NCI-H2107 treated with DMSO at 0.1 percent for 48 hours (cell line): ENCODE measurements around the gene TSPAN11.

ENCODE experiments used
- DNase-seq: peaks from one replicate; lab custom pipeline; 2025; ENCODE audit not compliant: unreplicated experiment; lab: John Stamatoyannopoulos, UW

TSPAN11 gene

DNA sequence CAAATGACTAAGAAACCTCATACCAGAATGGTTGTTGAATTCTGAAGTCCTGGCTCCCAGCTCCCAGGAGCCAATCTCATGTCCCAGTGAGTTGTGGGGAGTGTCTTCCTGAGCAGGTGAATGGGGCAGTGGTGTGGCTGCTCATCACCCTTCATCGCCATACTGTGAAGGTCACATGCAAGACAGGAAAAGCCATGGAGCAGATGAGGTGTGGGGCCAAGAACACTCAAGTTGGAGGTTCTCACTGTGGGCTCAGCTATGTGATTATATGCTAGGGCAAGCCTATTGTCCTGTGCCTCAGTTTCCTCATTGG, 16.6 kb upstream of the TSPAN11 start:
- no peak for DNase-seq

DNA sequence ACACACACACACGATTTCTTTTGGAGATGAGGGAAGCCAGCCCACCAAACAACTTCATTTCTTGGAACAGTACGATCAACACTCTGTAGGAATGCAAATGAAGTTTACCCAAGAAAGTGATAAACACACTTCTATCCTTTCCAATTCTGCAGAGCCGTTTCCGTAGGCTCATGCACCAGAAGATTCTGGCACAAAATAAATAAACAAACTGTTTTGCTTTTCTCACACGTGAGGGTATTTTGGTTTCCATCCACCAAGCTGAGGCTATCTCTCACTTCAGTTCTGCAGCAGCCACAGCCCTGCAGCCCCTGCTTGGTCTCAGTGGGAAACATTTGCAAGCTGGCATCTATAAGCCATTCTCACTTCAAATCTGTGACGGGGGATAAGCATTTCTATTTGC, 15.3 kb upstream of the TSPAN11 start:
- no peak for DNase-seq

DNA sequence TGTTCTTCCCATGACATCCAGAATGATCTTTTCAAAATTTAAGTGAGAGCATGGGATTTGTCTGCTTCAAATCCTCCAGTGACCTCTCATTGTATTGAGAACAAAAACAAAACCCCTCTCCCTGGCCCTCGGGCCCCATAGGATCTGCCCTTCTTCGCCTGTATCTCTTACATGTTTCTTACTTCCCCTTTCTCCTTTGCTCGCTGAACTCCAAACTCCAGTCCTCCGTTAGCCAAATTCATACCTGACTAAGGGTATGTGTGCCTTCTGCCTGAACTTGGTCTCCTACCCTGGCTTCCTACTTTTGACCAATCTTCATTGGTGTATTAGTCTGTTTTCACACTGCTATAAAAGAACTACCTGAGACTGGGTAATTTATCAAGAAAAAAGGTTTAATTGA, 13.2 kb upstream of the TSPAN11 start:
- DNase-seq: no peak

DNA sequence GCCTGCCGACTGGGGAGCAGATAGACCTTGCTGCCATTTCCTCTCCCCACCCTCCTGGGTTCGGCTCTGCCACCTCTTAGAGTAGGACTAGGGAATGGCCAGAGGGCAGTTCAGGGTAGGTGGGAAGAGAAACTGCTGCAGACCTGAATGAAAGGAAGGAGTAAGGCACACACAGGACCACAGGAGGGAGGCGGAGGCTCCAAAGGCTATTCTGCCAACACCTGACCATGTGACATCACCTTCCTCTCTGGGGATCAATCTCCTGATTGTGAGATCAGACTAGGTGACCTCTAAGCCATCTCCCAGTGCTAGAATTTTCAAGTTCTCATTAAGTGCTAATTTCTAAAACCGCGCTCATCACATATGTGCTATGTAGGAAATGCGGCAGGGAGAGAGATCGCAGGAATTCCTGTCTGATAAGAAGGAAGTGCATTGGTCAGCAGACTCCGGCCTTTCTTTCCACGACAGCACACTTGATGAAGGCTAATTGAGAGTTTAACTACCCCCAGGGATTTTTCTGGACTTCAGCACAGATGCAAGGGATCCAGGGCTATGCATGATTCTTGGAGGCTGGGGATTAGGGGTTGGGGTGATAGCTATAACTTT, 11.5 kb upstream of the TSPAN11 start:
- DNase-seq: no peak

DNA sequence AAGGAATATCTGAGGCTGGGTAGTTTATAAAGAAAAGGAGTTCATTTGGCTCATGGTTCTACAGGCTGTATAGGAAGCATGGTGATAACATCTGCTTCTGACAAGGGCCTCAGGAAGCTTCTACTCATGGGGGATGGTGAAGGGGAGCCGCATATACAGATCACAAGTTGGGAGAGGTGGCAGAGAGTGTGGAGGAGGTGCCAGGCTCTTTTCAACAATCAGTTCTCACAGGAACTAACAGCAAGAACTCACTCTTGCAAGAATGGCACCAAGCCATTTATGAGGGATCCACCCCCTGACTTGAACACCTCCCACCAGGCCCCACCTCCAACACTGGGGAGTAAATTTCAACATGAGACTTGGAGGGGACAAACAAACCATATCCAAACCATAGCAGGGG, 3.5 kb upstream of the TSPAN11 start:
- no peak for DNase-seq

DNA sequence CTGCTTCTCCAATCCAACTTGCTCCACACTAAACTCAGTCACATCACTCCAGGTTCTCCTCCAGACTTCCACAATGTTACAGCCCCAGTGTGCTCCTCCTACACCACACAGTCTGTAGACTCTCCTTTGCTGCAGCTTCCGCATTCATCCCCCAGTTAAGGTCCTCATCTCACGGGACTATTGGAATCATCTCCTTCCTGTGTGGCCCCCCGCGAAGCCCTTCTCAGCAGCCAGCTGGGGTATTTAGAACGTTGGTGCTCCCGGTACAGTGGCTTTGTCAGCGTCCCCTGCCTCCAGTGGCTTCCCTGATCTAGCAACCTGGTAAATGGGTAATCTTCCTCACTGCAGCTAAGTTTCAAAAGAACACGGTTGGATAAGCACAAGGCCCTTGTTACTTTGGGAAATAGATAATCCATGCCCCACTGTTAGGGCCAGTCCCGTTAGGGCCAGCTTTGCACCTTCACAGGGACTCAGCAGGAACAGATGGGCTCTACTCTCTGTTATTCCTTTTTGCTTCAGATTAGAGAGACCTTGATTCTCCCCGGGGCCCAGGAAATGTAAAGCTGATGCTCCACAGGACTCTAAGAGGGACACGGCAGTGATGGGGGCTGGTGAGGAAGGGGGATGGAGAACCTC, 823 bp upstream of the TSPAN11 start:
- DNase-seq: no peak

DNA sequence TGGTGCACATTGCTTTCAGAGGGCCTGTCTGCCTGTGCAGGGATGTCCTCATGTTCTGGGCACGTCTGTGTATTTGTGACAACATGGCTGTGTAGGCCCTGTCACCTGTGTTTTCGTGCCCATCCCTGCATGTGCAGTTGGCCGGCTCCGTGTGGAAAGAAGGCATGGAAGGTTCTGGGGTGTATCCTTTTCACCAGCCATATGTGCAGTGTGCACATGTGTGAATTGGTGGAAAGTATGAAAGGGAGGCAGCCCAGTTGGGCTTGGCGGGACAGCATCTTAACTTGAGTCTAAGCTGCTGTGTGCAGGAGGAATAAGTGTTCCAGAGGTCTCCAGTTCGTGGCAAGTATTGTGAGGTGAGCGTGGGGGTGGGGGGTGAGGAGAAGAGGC, 669 bp downstream of the TSPAN11 start:
- DNase-seq: no peak

DNA sequence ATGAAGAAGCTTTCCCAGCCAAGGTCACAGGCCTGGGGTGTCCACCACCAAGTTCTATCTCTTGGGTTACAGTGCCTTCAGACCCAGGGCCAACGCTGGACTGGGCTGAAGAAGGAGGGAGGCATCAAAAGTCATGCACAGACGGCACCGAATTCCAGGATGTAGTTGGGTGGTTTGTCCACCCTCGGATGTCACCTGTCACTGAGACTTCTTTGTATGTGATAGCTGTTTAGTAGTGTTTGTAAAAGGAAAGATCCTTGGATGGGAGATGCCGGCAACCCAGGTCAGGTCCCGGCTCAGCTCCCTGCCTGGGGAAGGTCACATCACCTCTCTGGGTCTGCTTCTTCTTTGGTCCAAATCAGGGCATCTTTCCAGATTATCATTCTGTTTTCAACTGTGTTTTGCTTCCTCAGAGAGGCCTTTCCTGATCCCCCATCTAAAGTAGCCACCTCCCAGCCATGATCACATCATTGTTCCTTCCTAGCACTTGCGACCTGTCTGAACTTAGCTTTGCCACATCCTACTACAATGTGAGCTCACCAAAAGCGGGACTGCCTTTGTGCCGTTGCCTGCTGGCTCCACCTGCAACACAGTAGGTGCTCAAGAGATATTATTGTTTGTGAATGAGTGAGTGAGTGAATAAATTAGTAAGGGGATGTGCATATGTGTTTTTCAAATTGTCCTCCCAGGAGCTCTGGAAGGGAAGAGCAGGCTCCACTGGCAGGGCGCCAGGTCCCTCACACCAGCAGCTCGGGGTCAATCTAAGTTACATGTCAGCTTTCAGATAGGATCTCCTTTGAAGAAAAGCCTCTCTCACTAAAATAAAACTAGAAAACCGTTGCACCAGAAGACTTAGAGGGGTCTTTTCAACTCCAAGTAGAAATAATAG, 2.1 kb downstream of the TSPAN11 start:
- no peak for DNase-seq

DNA sequence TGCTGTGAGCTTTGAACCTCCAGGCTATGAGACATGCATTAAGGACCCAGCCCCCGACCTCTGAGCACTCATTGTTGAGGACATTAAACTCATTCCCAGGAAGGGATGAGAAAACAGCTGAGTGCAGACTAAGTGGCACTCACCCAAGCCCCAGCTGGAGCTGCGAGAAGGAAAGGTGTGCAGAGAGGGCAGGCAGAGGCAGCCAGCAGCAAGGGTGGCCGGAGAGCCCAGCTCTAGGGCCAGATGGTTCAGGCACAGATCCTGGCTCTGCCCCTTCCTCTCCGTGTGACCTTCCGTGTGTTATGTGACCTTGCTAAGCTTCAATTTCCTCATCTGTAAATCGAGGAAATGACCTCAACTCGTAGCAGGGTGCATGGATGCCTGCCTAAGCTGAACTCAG, 3.7 kb downstream of the TSPAN11 start:
- no peak for DNase-seq

DNA sequence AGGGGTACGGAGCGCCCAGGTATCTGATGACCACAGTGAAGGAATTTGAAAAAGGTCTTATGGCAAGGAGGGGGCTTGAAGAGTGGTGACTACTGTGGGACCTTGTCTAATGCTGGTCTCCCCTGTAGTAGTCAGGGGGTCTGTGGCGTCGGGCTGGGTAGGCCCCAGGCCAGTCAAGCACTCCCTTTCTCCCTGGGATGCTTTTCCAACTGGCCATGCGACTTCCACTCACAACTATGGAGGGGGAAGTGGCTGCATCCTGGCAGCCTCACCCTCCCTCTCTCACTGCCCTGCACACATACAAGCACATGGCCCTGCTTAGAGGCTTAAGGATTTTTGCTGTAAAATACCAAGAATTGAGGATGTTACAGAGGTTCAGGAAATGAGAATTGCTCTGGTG, 4.1 kb downstream of the TSPAN11 start:
- DNase-seq: no peak

DNA sequence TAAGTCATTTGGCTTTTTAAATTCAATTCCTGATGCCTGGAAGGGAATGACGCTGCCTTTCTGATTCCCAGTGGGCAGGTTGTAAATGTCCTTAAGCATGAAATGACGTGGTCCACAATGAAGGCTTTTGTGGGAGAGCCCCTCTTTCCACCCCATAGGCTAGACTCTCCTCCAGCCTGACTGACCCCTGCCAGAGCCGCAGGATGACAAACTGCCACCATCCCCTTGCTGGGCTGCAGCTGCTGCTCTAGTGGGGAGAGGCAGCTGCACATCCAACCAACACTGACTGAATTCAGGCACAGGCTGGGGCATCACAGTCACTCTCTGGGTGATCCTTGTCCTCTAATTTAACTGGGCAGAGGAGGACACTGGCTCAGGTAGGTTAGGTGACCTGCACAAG, 6.3 kb downstream of the TSPAN11 start:
- no peak for DNase-seq

DNA sequence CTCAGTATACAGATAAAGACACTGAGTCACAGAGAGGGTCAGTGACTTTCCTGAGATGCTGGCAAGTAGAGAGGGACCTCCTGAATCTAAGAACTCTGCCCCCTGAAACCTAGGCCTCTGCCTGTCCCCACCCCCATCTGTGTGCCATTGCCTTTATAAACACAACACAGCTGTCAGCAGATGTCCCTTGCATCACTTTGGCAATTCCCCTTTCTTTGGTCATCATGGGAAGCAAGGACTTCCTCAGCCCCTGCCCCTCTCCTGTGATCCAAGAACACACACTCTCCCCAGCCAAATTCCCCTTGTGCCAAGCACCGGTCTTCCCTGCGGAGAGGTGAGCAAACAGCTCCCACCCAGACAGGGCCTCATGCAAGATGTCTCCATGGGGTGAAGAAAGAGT, 8.3 kb downstream of the TSPAN11 start:
- DNase-seq: no peak

DNA sequence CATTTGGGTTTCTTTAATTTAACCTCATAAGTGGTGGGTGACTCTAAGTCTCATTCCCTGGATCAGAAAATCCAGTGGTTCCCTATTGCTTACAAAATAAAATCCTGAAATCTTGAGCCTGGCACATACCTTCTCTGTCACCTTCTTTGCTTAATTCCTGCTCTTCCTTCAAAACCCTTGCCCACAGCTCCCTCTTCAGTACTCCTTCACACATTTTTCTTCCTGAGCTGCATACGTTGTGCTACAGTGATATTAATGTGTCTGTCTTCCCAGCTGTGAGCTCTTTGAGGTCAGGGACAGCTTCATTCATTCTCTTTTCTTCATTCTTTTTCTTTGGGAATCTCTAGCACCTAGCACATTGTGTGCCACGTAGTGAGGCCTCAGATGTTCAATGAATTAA, 9.5 kb downstream of the TSPAN11 start:
- no peak for DNase-seq

DNA sequence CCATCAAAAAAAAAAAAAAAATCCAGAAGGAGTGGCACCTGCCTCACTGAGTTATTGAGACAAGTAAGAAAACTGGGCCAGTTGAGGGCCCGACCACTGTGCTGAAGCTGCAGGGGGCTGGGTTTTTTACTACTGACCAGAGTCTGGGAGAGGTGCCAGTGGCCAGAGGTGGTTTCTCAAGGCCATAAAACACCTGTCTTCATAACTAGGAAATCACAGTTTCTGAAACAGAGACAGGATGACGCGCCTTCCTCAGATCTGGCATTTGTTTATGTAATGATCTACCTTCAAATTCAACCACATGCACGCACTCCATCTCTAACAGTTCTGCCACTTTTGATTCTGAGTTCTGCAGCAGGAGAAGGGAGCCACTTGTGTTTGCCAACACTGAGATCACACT, 12.7 kb downstream of the TSPAN11 start:
- no peak for DNase-seq

DNA sequence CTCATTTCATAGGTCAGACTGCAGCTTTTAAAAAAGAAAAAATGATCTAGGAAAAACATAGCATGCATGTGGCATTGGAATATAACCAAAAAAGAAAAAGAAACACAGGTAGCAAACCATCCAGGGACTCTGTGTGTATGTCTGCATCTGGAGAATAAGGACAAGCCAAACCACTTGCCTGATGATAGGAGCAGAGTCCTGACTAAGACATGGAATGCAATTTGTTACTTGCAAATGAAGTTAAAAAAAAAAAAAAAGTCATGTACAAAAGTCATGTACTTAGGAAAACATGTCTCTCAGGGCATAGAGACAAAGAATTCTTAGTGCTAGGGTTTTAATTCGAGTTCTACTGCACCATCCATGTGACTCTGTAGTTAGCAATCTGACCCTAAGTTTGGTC, 15.9 kb downstream of the TSPAN11 start:
- no peak for DNase-seq

DNA sequence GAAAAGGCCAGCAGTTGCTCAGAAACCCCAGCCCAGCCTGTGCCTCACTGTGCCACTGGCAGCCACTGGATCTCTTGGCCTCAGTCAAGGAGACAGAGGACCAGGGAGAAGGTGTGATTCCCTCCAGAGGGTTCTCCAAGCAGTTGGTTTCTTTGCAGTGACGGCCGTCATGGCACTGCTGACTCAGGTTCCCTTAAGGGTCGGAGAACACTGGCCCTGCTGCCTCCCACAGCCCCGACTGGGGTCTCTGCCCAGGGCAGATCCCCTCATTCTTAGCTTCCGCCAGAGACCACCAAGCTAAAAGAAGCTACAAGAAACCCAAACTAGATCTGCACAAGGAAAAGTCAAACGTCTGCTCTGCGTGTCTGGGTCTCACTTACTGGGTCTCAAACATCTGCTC, 16.4 kb downstream of the TSPAN11 start:
- no peak for DNase-seq

DNA sequence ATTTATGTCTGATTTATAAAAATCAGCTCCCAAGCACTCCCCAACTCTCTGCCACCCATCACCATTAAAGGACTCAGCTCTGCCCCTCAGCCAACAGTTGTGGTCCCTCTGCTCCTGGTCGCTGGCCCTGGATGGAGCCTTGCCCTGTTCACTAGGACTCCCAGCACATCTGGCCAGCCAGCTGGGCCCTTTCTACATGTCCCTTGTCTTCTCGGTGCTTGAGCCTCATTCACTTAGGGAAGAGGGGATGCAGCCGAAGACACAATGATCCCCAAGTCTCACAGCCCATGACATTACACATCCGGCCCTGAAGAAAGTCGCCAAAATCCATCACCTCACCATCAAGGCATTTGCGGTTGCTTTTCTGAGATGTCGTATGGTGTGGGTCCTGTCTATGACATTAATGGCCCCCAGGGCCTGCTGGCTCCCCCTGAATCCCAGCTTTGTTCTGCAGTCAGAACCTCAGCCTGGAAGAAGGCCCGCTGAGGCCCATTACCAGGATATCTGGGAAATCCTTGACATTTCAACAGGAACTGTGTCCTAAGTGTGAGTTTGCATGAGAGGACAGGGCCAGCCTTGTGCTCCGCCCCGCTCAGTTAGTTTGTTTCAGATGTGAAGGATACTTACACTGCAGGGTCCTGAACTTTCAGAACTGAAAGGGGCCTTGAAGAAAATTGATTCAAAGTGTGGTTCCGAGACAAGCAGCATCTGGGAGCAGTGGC, 19.1 kb downstream of the TSPAN11 start:
- DNase-seq: no peak

DNA sequence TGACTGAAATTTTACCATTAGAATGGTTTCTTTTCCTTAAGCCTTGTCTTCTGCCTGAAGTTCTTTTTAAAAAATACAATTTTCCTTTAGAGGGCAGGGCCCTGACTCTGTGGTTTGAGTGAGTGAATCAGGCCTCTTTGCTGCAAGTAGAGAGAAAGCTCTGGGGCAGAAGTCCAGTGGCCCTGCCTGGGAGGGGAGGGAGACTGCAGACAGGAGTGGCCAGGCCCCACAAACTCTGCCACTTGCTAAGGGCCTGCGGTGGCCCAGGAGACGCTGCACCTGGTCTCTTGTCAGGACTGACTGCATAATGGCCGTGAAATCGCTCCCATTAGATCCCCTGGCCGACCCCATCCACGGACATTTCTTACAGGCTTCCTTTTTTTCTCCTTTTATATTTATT, 25.5 kb downstream of the TSPAN11 start:
- DNase-seq: no peak

DNA sequence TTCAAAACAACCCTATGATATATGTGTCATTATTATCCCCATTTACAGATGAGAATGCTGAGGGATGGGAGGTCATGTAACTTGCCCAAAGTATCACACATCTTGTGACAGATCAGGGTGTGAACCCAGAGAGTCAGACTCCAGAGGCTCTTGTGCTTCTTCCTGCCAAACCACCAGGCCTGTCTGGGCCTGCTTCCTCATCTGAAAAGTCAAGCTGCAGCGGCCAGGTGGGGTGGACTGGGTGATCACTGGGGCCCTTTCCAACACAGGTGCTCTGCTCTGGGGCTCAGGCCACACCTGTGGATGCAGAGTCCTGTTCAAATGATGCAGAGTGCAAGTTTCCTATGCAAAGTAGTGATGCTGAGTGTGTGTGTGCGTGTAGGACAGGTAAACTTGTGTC, 26.7 kb downstream of the TSPAN11 start:
- no peak for DNase-seq

DNA sequence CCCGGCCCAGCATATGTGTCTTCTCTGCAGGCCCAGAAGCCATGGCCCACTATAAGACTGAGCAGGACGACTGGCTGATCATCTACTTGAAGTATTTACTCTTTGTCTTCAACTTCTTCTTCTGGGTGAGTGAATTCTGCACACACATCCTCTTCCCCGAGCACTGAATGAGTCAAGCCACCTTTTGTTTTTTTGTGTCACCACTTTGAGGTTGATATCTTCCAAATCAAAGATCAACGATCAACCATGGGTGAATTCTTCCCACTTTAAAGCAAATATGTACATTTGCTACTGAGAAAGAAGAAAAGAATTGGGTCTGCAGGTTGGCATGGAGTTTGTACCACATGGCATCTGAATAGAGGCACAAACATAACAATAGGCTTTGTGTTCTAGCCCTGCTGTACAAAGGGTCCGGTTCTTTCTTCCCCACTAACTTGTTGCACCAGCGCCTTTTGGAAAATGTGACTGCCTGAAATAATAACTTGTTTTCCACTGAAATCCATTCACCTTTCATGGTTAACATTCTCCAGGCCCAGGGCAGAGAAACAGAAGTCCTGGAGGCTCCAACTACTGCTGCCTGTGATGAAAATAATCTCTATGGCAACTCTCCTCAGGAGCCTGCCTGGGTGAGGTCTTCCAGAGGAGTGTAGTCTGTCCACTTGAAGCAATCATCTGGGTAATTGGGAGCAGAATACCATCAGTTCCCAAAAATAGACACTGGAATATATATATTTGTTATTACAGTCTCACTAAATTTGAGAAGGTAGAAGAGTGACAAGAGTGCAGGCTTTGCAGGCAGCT, 27.6 kb downstream of the TSPAN11 start:
- DNase-seq: no peak

DNA sequence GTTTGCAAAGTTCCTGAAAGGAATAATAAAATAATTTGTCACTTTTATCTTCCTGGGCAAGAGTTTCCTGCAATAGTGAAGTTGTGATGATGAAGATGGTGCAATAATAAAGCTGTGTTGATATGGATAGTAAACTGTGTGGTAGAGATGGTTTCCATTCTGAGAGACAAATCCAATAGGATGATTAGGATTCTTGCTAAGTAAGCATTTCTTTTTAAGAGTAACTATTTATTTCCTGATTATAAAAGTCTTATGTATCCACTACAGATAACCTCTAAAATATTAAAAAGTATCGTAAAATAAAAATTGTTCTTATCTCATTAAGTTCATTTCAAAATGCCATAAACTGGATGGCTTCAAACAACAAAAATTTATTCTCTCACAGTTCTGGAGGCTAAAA, 28.7 kb downstream of the TSPAN11 start:
- DNase-seq: no peak
